GM19023 (cell line): ENCODE data around the gene EGR1.

Experiments
- ATAC-seq: cut with Tn5 transposase; IDR thresholded peaks from one replicate; pipeline ENCODE4 v1.9.1; 2021; ENCODE audit warnings: mild to moderate bottlenecking, moderate library complexity; ENCODE audit not compliant: unreplicated experiment

Gene EGR1

DNA sequence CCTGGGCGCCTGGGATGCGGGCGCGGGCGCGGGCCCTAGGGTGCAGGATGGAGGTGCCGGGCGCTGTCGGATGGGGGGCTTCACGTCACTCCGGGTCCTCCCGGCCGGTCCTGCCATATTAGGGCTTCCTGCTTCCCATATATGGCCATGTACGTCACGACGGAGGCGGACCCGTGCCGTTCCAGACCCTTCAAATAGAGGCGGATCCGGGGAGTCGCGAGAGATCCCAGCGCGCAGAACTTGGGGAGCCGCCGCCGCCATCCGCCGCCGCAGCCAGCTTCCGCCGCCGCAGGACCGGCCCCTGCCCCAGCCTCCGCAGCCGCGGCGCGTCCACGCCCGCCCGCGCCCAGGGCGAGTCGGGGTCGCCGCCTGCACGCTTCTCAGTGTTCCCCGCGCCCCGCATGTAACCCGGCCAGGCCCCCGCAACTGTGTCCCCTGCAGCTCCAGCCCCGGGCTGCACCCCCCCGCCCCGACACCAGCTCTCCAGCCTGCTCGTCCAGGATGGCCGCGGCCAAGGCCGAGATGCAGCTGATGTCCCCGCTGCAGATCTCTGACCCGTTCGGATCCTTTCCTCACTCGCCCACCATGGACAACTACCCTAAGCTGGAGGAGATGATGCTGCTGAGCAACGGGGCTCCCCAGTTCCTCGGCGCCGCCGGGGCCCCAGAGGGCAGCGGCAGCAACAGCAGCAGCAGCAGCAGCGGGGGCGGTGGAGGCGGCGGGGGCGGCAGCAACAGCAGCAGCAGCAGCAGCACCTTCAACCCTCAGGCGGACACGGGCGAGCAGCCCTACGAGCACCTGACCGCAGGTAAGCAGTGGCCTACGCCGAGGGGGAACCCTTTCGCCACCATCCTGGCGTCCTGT lies at the start of gene EGR1:
TSS of gene EGR1 (plus strand) at position 219 of the 864 bp plus-strand sequence. CDS start at position 502, 283 bp downstream.
- peak; percentile 62 for ATAC-seq

DNA sequence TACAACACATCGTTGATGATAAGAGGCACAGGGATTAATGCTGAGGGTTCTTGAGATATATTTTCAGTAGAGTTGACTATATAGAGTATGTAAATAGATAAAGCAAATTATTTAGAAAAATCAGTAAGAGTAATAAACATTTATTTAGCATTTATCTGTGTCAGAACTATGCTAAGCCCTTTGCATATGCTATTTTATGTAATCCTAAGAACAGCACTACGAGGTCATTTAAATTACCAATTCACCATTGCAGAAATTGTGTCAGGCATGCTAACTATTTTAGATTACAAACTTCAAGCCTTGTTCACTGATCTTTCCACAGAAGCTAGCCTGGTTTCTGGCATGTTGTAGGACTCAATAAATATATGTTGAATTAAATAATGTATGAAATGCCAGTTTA lies 46.8 kb upstream of the EGR1 start:
- ATAC-seq: no peak

DNA sequence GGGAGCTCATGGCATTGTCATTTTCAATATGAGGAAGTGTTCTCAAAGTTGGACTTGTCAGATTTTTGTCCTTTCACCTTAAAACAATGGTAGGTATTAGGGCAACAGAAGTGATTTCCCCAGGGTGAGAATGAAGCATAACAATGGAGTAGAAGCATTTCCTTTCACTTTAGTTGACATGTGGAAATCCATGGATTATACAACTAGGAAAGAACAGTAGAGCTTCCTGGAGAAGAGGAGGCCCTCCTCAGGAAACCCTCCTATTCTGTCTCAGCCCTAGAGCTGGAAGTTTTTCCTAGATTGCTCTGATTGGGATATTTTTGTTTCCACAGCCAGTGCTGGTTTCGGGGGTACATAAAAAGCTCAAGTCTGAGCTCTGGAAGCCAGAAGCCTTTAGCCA lies 40.2 kb upstream of the EGR1 start:
- ATAC-seq: no peak

DNA sequence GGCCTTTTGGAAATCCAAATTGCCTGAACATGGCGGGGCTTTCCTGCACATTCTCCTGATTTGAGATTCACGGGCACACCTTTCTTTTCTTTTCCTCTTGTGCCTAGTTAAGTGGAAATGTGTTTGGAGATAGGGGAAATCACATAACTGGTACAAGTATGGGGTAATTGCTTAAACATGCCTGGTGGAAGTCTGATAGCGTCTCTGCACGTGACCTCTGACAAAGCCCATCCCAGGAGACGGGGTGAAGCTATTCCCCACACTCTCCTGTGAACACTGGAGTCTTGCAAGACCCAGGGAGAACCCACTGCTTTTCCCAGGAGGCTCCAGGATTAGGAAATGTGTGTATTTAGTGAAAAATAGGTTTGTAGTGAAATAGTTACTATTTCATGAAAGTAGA lies 29.3 kb upstream of the EGR1 start:
- ATAC-seq: no peak

DNA sequence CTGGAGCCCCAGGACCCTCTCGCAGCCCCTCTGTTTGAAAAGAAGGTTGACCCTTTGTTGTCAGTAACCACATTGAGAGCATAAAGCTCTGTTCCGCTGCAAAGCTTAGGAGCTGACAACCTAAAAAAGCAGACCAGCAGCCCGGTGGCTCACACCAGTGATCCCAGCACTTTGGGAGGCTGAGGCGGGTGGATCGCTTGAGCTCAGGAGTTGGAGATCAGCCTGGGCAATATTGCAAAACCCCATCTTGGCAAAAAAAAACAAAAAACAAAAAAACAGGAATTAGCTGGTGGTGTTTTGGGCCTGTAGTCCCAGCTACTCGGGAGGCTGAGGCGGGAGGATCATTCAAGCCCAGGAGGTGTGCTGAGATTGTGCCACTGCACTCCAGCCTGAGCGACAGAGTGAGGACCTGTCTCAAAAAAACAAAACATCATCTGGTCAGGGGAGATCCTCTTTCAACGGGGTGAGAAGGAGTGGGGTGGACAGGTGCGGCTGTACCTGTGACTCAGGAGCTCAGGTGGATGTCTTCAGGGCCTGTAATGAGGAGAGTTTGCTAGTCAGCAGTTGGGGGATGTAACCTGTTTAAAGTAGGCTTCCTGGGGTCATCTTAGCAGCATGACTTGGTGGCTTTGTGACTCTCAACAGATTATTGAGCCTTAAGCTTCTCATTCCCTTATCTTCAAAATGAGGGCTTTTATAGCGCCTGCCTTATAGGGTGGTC lies 27.1 kb upstream of the EGR1 start:
- ATAC-seq: no peak

DNA sequence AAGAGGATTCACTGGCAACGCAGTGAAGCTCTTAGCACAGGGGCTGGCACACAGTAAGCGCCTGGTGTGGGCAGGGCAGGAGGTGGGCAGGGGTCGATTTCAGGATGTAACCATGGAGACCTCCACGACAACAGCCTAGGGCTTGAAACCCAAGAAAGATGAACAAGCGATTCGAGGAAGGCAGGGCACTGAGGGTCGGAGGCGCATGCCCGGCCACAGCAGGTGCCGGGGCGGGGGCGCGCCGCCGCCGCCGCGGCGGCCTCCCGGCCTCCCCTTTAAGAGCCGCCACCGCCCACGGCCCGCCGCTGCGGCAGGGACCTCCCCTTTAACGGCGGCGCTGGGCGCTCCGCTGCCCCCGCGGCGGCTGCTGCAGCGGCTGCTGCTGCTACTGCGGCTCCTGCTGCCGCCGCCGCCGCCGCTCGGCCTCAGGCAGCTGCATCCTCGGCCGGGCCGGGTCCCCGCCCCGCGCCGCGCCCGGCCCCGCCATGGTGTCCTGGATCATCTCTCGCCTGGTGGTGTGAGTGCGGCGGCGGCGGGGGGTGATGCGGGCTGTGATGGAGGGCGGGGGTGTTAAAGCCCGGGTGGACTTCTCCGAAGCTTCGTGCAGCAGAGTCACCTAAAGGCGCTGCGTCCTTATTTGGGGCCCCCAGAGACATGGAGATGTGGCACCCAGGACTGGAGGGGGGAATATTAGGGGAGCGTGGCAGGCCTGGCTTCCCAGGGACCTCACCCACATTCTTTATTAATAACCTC lies 26.4 kb upstream of the EGR1 start, which contains the start of gene REEP2:
TSS of gene REEP2 (plus strand) at position 334 of the 753 bp plus-strand sequence. CDS start at position 486, 152 bp downstream.
- peak; percentile 82 for ATAC-seq

DNA sequence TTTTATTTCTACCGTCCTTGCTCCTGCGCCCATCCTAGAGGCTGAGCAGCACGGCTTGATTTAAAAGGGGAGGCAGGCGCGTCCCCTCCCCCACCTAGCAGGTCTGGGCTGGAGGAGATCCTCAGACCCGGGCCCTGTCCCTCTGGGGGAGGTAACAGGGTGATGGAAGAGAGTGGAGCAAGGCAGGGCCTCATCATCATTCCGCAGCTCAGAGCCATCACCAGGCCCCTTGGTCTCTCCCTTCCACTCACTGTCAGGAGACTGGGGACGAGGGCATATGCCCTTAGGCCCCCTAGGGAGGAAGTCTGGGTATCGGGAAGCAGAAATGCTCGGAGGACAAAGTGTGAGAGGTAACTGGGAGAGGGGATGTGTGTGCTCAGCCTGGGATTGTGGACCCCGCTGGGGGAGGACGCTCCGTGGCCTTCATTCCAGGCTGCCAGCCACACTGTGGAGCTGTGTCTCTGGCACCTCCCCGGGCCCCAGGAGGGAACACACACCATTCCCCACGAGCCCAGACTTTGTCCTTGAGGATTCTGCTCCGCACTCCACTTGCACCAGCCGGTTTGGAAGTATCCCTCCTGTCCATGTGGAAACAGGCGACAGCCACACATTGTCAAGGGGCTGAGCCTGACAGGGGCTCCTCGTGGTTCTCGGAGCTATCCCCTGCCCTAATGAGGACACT lies 25.7 kb upstream of the EGR1 start:
- no peak for ATAC-seq

DNA sequence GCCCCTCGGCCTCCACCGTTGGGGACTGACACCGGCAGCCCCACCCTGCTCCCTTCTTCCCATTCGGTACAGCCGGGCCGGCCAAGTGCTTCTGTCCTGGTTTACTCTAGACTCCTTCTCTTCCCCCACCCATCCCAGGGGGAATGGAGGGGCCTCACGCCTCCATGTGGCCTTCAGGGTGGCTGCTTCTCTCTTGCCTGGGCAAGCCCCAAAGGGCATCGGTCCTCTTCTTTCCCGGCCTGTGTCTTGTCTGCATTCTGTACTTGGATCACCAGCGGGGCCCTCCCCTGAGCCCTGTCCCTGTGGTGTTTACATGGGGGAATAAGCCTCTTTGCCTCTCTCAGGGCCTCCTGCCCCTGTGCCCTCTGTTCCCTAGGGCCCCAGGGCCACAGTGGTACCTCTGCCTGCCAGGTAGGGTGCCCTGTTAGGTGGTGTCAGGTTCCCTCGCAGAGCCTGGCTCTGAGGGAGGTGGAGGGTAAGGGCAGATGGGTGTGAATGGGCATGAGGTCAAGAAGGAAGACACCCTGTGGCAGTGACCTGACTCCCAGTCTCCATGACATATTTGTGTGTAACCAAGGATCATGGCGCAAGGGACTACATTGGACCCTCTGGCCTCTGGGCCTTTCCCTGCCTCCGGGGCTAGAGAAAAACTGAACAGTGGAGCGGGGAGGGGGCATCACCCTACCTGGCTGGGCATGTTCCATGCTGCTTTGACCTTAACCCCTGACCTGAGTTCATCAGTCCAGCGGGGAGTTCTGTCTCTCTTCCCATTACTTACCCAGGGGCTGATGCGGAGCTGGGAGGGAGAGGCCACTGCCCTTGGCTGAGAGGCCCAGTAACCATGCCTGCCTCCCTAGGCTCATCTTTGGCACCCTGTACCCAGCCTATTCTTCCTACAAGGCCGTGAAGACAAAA lies 24.9 kb upstream of the EGR1 start:
- no peak for ATAC-seq

DNA sequence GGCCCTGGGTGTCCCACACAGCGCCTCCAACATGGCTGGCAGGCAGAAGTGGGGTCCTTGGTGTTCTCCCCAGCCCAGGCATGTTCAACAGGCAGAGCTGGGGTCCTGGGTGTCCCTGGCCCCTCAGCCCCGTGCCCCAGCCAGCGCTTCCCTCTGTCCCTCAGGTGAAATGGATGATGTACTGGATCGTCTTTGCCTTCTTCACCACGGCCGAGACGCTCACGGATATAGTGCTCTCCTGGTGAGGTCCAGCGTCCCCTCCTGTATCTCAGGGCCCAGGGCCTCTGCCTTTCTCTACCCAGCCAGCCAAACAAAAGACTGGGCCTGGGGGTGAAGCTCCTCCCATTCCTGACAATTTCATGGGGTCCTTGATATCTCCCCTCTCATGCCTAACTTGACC lies 24.1 kb upstream of the EGR1 start:
- ATAC-seq: no peak

DNA sequence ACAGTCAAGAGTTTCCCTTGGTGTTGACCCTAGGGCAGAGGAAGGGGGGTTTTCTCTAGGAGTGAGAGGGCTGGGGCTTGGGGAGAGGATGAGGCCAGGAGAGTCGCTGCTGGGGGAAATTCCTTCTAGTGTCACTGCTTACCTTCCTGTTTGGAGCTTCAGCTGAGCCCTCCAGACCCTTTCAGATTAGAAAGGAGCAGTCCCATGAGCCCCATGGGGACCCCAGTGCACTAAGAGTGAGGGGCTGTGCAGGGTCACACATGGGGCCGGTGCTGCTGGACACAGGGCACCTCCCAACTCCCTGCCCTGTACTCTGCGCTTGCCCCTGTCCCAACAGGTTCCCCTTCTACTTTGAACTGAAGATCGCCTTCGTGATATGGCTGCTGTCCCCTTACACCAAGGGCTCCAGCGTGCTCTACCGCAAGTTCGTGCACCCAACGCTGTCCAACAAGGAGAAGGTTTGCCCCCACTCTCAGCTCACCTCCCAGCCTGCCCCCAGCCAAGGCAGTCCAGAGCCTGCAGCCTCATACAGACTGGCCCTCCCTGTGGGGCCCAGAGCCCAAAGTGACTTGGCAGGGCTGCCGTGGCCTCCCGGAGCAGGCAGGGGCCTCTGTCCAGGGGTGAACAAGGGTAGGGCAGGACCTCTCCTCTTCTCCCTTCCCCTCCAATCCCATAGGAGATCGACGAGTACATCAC lies 21.1 kb upstream of the EGR1 start:
- ATAC-seq: no peak

DNA sequence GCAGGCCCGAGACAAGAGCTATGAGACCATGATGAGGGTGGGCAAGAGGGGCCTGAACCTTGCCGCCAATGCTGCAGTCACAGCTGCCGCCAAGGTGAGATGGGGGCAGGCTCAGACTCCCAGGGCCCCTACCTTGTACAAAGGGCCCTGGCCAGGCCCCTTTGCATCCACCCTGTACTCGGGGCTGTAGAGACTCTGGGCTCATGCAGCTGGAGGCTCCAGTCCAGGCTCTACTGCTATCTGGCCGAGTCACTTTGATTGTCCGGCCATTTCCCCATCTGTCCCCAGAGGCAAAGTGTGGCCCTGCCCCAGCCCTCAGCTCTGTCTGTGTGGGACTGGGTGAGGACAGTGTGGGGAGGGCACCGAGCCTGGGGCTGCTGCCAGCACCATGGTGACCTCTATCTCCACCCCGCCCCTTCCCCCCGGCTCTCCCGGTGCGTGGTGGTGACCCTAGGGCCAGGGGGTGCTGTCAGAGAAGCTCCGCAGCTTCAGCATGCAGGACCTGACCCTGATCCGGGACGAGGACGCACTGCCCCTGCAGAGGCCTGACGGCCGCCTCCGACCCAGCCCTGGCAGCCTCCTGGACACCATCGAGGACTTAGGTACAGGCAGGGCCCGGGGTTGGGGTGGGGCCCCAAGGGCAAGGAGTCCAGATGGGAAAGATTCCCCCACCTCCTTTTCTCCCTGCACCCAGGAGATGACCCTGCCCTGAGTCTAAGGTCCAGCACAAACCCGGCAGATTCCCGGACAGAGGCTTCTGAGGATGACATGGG lies 20.3 kb upstream of the EGR1 start:
- no peak for ATAC-seq

DNA sequence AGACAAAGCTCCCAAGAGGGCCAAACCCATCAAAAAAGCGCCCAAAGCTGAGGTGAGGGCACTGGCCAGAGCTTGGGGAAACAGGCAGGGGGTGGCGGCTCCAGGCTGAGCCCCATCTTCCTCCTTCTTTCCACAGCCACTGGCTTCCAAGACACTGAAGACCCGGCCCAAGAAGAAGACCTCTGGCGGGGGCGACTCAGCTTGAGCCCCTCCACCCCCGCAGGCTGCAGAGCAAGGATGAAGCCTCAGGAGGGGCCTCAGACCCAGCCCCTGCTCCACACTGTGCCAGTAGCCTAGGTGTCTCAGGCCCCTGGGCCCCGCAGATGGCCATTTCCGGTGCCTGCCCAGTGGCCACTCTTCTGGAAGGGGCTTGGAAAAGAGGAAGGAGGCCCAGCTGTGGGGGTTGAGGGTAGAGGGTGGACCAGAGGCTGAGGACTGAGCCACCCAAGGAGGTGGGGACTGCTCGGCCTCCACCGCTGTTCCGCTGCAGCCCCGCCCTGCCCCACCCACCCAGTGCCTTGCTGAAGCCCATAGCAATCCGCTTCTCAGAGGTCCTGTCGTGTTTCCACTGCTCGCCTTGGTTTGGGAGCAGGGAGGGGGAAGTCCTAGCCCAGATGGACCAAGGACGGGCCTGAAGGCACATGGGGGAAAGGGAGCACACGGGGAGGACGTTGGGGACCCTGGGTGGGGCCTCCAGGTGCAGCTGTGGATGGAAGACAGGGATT lies 19.6 kb upstream of the EGR1 start:
- ATAC-seq: no peak

DNA sequence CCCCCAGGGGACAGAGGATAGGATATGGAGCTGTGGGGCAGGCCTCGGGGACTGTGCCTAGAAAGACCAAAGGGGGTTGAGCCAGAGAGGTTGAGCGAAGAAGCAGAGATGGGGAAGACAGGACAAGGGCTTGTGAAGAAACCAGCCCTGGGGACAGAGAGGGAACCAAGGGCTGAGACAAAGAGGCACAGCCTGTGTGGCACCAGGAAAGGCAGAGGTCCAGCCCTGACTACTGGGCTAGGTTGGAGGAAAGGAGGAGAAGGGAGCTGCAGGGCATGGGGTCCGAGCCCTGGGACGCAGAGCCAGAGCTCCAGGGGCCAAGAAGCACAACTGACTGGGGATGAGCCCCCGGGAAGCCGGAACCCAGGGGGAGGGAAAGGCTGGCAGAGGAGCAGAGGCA lies 17.2 kb upstream of the EGR1 start:
- ATAC-seq: no peak

DNA sequence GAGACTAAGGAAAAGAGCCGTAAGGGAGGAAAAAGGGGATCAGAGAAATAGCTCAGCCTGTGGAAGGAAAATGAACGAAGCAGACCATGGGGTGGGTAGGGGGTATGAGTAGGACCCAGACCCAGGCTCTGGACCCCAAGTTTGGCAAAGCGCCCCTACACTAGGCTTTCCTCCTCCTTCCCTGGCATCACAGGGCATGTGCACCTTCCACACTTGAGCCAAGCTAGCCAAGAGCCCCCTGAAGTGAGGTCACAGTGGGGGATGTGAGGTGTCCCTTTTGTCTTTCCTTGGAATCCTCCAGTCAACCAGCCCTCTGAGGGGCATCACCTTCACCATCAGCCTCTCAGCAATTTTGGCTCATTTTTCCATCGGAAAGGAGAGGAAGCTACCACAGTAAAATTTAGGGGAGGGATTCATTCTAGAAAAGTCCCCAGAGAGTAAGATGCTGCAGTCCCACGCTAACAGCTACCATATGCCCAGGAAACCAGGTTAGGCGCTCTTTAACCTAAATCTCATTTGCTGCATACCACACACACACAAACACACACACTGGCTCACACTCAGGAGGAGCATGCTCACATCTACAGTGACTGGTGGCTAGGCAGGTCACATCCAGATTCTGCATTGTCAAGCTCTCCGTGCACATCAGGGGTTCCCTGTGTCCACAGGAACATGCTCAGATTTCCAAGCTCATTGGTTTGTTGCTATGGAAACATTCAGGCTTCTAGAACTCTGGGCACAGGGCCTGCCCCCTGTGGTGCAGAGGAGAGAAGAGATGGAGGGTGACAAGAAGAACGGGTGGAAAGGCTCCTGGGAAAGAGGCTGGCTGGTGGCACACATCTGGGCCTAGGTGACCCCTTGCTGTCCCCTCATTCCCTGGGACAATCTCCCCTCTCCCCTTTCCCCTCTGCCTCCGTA lies 16.5 kb upstream of the EGR1 start:
- ATAC-seq: no peak

DNA sequence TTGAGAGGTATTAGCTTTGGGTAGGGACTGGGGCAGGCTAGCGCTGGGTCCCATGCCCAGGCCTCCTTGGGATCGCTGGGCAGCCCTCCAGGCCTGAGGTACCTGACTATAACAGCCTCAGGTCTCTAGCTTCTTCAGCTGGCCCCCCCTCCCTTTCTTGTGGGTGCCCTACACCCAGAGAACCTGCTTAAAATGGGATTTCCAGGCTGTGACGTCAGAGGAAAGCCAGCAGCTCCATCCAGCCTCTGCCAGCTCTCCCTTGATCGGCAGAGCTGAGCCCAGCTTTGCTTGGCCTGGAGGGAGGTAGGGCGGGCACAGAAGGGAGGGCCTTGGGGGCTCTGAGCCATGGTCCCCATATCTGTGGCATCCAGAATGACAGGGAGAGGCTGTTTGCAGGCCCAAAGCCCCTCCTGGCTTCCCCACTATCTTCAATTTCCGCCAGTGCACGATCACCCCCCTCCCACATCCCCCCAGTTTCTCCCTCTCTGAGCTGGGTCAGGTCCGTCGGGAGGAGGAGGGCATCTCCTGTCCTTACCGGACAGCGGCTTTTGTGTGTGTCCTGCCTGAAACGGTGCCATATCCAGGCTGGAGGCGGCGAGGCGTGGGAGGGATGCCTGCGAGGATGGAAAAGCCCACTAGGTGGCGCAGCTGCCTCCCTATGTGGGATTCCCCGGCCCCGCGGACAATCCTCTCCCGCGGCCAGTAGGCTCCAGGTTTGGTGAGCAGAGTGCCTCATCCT lies 15.6 kb upstream of the EGR1 start:
- peak; percentile 80 for ATAC-seq

DNA sequence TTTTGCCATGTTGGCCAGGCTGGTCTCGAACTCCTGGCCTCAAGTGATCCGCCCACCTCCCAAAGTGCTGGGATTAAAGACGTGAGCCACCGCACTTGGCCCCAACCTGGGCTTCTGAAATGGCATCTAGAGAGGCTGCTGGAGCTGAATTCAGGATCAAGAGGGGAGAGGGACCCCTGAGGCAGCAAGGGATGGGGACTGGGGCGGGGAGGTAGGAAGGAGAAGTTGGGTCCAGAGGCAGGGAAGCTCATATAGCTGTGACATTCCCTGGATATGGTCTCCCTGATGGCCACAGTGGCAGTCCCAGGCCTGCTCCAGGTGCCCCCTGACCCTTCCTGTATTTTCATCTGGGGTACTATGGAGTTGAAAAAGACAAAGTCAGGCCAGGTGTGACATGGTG lies 14.3 kb upstream of the EGR1 start:
- ATAC-seq: no peak
